GM23248 (cell line): ENCODE results near the gene WBP1. TPM values are rescaled to one million over a fixed set of nuclear protein-coding genes. Genes with fewer than 3 reads are reported as not detected.

Experiments used
- DNase-seq: peaks from one replicate; pipeline ENCODE4 v3.0.0-alpha.2; 2015
- H2AFZ ChIP-seq: fragments of 200-600 bp; sonication (generic); 2 replicates; pipeline ENCODE4 v1.6.1; 2016; ENCODE audit warnings: antibody characterized with exemption
- H3F3A ChIP-seq: fragments of 200-600 bp; sonication (generic); 2 replicates; pipeline ENCODE4 v1.6.1; 2016; ENCODE audit warnings: mild to moderate bottlenecking, antibody characterized with exemption, mixed run types; ENCODE audit not compliant: insufficient read depth
- H3K27ac ChIP-seq: fragments of 200-600 bp; sonication (generic); 2 replicates; pipeline ENCODE4 v1.5.1; 2016; ENCODE audit warnings: mild to moderate bottlenecking
- H3K27me3 ChIP-seq: fragments of 200-600 bp; sonication (generic); replicated peaks from 2 replicates; pipeline ENCODE4 v1.6.1; 2016; ENCODE audit warnings: mild to moderate bottlenecking; ENCODE audit not compliant: insufficient read depth
- H3K36me3 ChIP-seq: fragments of 200-600 bp; sonication (generic); 2 replicates; pipeline ENCODE4 v1.6.1; 2016; ENCODE audit warnings: low read depth, mild to moderate bottlenecking
- H3K4me1 ChIP-seq: fragments of 200-600 bp; sonication (generic); 2 replicates; pipeline ENCODE4 v1.6.1; 2016; ENCODE audit warnings: mild to moderate bottlenecking; ENCODE audit not compliant: insufficient read depth
- H3K4me2 ChIP-seq: fragments of 200-600 bp; sonication (generic); one replicate; pipeline ENCODE4 v1.6.1; 2016; ENCODE audit warnings: mild to moderate bottlenecking; ENCODE audit not compliant: unreplicated experiment
- H3K4me3 ChIP-seq: fragments of 200-600 bp; sonication (generic); 2 replicates; pipeline ENCODE4 v1.5.1; 2016; ENCODE audit warnings: mild to moderate bottlenecking
- H3K79me2 ChIP-seq: fragments of 200-600 bp; sonication (generic); 2 replicates; pipeline ENCODE4 v1.6.1; 2016; ENCODE audit warnings: mild to moderate bottlenecking; ENCODE audit not compliant: insufficient read depth
- H3K9ac ChIP-seq: fragments of 200-600 bp; sonication (generic); 2 replicates; pipeline ENCODE4 v1.6.1; 2016; ENCODE audit warnings: mild to moderate bottlenecking
- H3K9me2 ChIP-seq: fragments of 200-600 bp; sonication (generic); 2 replicates; pipeline ENCODE4 v1.6.1; 2016; ENCODE audit warnings: mixed run types, mild to moderate bottlenecking, moderate library complexity; ENCODE audit not compliant: insufficient read depth
- H3K9me3 ChIP-seq: fragments of 200-600 bp; sonication (generic); one replicate; pipeline ENCODE4 v1.6.1; 2017; ENCODE audit warnings: low read depth
- H4K20me1 ChIP-seq: fragments of 200-600 bp; sonication (generic); 2 replicates; pipeline ENCODE4 v1.6.0; 2016; ENCODE audit not compliant: insufficient read depth
- EZH2 ChIP-seq: fragments of 200-600 bp; sonication (generic); IDR thresholded peaks from 2 replicates; pipeline ENCODE4 v1.6.1; 2018; ENCODE audit warnings: antibody characterized with exemption, mild to moderate bottlenecking; ENCODE audit not compliant: insufficient read depth, poor library complexity, severe bottlenecking
- EZH2phosphoT487 ChIP-seq: fragments of 200-600 bp; sonication (generic); IDR thresholded peaks from 2 replicates; pipeline ENCODE4 v1.6.1; 2018; ENCODE audit warnings: antibody characterized with exemption, moderate library complexity, mild to moderate bottlenecking, low read depth; ENCODE audit not compliant: insufficient read depth
- WGBS, 2 experiments: methylation state at CpG; one replicate each; pipeline ENCODE4 v1.1.6; 2015 to 2017; ENCODE audit warnings: low lambda C conversion rate in 2 of 2, low coverage in 1 of 2; ENCODE audit errors: missing lambda C conversion rate in 2 of 2; 5-methylcytosine and 5-hydroxymethylcytosine counted together
- in situ Hi-C: fragments of 300-500 bp; cut with MboI; formaldehyde crosslinking; loops from 2 replicates; pipeline ENCODE4 v1.15.0; 2020
- polyA plus RNA-seq: library from polyadenylated mRNA; unstranded; fragments of >200 nt; fragmentation: Nextera tagmentation; extraction: Ambion mirVana; gene quantifications from 2 replicates; pipeline ENCODE4 v1.2.1, GENCODE V29; 2016
- total RNA-seq: library from RNA; depleted of rRNA; stranded (reverse); fragments of >200 nt; shearing (Covaris generic); gene quantifications from 2 replicates; pipeline ENCODE4 v1.2.3, GENCODE V29; 2014

WBP1 gene
- total and polyA plus RNA-seq, 2 experiments from 2014 or later, result 47.1 to 58.7 TPM

GRCh38 chr2:74503506-74504475 is 45.6 kb downstream of the WBP1 start:
- Histone ChIP-seq H3K9me2 (no peaks in the 10 kb centered on the region), H3K4me2 (peak overlapping the region; percentile 92), H3K36me3 (no peaks in the 10 kb centered on the region), H3K9ac (peak overlapping the region; percentile 74), H3F3A (peaks cover 18% of the 10 kb centered on the region), H3K4me1 (peaks cover 27% of the 10 kb centered on the region), H3K79me2 (peaks cover 26% of the 10 kb centered on the region), H3K4me3 (peak overlapping the region; percentile 76), H2AFZ (peak overlapping the region; percentile 84), H3K9me3 (no peaks in the 10 kb centered on the region), H4K20me1 (no peaks in the 10 kb centered on the region), H3K27ac (peak overlapping the region; percentile 56), H3K27me3 (no peaks in the 10 kb centered on the region)
- in situ Hi-C loops, result loop anchor here (5.0 kb wide), 1 partner anchor 84 kb away; no protein-coding TSS in a partner anchor
- no peak for TF ChIP-seq EZH2
- no peak for TF ChIP-seq EZH2phosphoT487
- DNase-seq, result no peak
- 51 to 59% methylated on average over 29 to 45 of the region's 45 CpGs for WGBS, 2 experiments

GRCh38 chr2:74504591-74504990 is 46.4 kb downstream of the WBP1 start:
- Histone ChIP-seq H3K9me2 (no peaks in the 10 kb centered on the region), H3K79me2 (peaks cover 26% of the 10 kb centered on the region), H3K9me3 (no peaks in the 10 kb centered on the region), H4K20me1 (no peaks in the 10 kb centered on the region), H3K4me1 (peaks cover 27% of the 10 kb centered on the region), H3K4me3 (no peak overlapping the region), H3K27me3 (no peaks in the 10 kb centered on the region), H3K27ac (no peak overlapping the region), H3F3A (peaks cover 18% of the 10 kb centered on the region), H3K4me2 (no peak overlapping the region), H2AFZ (no peak overlapping the region), H3K9ac (no peak overlapping the region), H3K36me3 (no peaks in the 10 kb centered on the region)
- 81% methylated on average over 3 of the region's 3 CpGs for WGBS, 2 experiments
- peak; percentile 18 for DNase-seq
- in situ Hi-C loops, result loop anchor here (5.0 kb wide), 1 partner anchor 83 kb away; no protein-coding TSS in a partner anchor
- no peak for TF ChIP-seq EZH2
- no peak for TF ChIP-seq EZH2phosphoT487

- Histone ChIP-seq H4K20me1 (no peaks in the 10 kb centered on the region), H2AFZ (no peak overlapping the region), H3K9me3 (no peaks in the 10 kb centered on the region), H3K27me3 (no peaks in the 10 kb centered on the region), H3K36me3 (no peaks in the 10 kb centered on the region), H3F3A (peaks cover 18% of the 10 kb centered on the region), H3K79me2 (peaks cover 26% of the 10 kb centered on the region), H3K9ac (no peak overlapping the region), H3K9me2 (no peaks in the 10 kb centered on the region), H3K27ac (peak overlapping the region; percentile 96; the same call in 1 of the 2 replicates), H3K4me2 (peak overlapping the region; percentile 94), H3K4me3 (peak overlapping the region; percentile 90), H3K4me1 (peaks cover 27% of the 10 kb centered on the region)
- TF ChIP-seq EZH2 (no peak), EZH2phosphoT487 (no peak)
- no peak for DNase-seq
- WGBS, 2 experiments, result 96 to 97% methylated on average over 14 of the region's 14 CpGs
- in situ Hi-C loops, result no loop called here
Measured at GRCh38 chr2:74505448-74506246, 47.4 kb downstream of the WBP1 start.

- H3K4me1 ChIP-seq, result peaks cover 23% of the 10 kb centered on the region
- WGBS, 2 experiments, result 0% methylated on average over 40 to 53 of the region's 56 CpGs
- peak; percentile 99 for DNase-seq
- no peaks in the 10 kb centered on the region for H3K9me3 ChIP-seq
- H3K4me3 ChIP-seq, result peak within 1 kb of the TSS; percentile 90
- no peaks in the 10 kb centered on the region for H3K36me3 ChIP-seq
- 0 out of 2 replicates have a peak, but pooled peaks cover 9% of the 10 kb centered on the region for H3K27me3 ChIP-seq
- peak within 1 kb of the TSS; percentile 94 for H3K4me2 ChIP-seq
- peak within 1 kb of the TSS; percentile 92 for H3K9ac ChIP-seq
- peak within 1 kb of the TSS; percentile 96 for H3K27ac ChIP-seq
- peaks cover 18% of the 10 kb centered on the region for H3F3A ChIP-seq
- H4K20me1 ChIP-seq, result no peaks in the 10 kb centered on the region
- H2AFZ ChIP-seq, result peak within 1 kb of the TSS; percentile 94
- no peaks in the 10 kb centered on the region for H3K9me2 ChIP-seq
- in situ Hi-C loops, result no loop called here
- TF ChIP-seq EZH2phosphoT487, result no peak
- TF ChIP-seq EZH2, result no peak
- peaks cover 26% of the 10 kb centered on the region for H3K79me2 ChIP-seq
Measured at GRCh38 chr2:74507145-74507925, 49.1 kb downstream of the WBP1 start, which contains the start of gene PCGF1. Gene PCGF1 (minus strand): TSS chr2:74507695. CDS start chr2:74507668, 27 bp downstream.
